MV-4-11 (cell line): Measurements from ENCODE around the gene CCDC171.

Experiments used
- DNase-seq: peaks from one replicate; lab custom pipeline; 2025; lab: John Stamatoyannopoulos, UW

CCDC171 gene

GRCh38 chr9:15999422-16000339 lies 446.8 kb downstream of the CCDC171 start:
- no peak for DNase-seq

DNA sequence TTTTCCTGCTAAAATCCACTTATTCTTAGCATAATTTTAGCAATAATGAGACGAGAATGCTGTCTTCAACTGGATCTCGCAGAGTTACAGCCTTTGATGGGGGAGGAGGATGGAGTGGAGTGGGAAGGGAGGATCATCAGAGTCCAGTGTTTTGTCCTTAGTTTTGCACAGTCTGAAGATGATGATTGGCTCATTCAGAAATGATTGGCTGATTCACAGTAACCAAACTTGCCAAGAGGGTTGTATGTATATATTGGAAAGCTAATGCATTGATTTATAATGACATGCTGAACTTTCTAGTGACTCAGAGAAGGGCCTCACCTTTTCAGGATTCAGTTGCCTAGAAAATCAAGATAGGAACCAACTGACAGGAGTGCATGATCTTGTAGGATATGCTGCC lies 448.0 kb downstream of the CCDC171 start:
- no peak for DNase-seq

- DNase-seq, result no peak
Observed at GRCh38 chr9:16001856-16002255, 449.0 kb downstream of the CCDC171 start.

DNA sequence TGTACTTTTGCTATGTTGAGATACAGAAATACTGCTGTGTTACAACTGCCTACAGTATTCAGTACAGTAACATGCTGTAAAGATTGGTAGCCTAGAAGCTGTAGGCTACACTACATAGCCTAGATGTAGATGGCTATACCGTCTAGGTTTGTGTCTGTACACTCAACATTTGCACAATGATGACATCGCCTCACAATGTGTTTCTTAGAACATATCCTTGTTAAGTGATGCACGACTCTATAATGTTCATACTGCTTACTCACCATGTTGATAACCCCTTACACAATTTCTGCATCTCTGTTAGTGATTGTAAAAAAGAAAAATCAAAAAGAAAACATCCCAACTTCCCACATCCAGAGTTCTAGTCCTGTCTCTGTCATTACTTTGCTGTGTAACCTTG lies 450.0 kb downstream of the CCDC171 start:
- DNase-seq, result no peak

DNA sequence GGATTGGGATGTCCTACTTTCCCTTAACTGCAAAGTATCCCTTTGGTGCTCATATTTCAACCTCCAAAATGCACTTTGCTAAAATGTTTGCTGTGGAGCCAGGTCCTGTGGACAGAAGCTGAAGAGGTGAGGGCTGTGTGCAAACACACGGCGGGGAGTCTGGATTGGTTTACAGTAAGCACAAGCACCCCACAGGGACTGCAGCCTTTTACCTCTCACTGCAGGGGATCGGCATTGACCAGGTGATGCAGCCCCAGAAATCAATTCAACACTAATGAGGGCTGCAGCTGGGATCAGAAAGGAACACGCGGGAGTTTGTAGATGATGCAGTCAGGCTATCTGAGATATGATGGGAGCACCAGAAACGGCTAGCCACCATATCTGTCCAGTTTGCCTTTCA lies 450.9 kb downstream of the CCDC171 start:
- no peak for DNase-seq

- DNase-seq, result no peak
Observed at GRCh38 chr9:16004613-16005012, 451.8 kb downstream of the CCDC171 start.

DNA sequence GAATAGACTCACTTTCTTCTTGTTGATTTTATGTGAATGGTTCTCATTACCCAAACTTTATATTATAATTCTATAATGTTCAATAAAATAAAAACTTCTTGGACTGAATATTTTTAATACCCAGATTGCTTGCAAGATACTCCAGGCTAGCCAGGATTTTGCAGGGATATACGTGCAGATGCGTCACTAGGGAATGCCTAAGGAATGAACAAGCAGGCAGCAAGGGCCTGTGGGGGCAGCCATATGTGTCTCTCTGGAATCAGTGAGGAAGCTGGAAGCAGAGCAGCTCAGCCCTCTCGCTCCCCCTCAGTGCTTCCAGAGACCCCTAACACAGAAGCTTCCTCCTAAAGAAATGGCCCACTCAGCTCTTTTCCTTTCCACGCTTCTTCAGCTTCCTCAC lies 457.4 kb downstream of the CCDC171 start:
- no peak for DNase-seq

DNA sequence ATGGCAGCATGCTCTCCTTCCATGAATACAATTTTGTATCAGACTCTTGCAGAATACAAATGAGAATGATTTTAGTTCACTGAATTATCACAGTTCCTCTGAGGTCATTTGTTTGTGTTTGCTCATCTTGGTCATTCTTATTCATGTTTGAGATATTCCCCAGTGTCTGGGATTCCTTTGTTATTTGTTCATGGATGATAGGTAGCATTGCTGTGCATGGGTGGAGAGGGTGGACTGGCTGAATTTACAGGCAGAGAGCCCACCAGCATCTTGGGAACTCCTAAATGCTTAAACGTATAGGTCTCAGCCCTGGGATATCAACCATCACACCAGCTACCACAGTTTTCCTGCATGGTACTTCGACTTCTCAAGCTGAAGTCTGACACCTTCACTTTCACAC lies 459.8 kb downstream of the CCDC171 start:
- no peak for DNase-seq

DNA sequence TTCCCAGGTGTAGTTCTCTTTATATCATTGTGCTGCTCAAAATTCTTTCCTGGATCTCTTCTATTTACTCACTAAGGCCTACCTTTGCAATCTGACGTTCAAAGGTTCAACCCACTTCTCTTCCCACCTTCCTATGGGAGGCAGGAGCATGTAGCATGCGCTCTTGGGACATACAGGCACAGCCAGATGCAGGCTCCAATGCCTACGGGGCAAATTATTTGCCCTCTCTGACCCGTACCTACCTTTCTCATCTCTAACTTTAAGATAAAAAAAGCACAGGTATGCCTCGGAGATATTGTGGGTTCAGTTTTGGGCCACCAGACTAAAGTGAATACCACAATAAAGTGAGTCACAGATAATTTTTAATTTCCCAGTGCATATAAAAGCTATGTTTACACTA lies 460.5 kb downstream of the CCDC171 start:
- no peak for DNase-seq

GRCh38 chr9:16013826-16014225 lies 461.0 kb downstream of the CCDC171 start:
- no peak for DNase-seq

- no peak for DNase-seq
Observed at GRCh38 chr9:16022228-16022627, 469.4 kb downstream of the CCDC171 start.

DNA sequence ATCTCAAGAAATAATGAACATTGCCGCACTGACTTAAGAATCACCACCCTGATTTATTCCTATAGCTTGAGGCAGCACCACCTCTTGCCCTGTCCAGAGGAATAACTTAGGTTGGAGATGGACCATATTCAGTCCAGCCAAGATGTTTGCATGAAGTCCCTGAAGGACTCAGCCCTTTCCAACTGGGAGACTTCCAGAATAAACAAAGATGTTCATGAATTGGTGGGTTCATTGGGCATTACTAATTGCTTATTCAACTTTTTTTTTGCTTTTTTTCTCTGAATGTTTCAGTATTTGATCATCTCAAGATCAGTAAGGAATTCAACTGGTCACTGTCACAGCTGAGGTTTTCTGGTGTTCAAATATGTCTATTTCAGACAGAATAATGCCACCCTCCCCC lies 470.6 kb downstream of the CCDC171 start:
- no peak for DNase-seq
